ENCODE data around the gene TEC. TPM values are rescaled to one million over a fixed set of nuclear protein-coding genes. Genes with fewer than 3 reads are reported as not detected.

Gene TEC
- polyA plus RNA-seq, 1 donor (not counting 4 experiments of a cell fraction or from before 2014, with no cell fraction given): 0.39 TPM

DNA sequence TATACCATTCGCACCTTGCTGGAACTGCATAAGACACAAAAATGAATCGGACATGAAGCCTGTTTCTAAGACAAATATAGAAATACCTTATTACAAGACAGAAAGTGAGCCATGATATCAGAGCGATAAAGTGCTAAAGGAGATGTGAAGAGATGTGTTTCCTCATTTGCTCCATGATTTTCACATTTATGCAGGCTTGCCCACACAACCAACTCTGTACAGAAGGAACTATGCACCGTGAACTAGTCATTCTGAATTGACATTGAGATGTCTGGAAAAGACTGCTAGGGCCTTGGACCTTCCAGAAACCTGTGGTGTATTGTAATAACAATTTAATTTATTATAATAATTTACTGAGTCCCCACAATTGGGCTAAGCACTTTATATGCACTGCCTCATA lies 97.0 kb downstream of the TEC start:
- H3K9ac ChIP-seq (ENCODE audit: control insufficient read depth, extremely low read depth, insufficient read depth, low read length): no peak overlapping the region
- H2AFZ ChIP-seq (ENCODE audit: control insufficient read depth, low read length): no peak overlapping the region
- peaks cover 12% of the 10 kb centered on the region for H3K4me1 ChIP-seq (ENCODE audit: control insufficient read depth, extremely low read depth, insufficient read depth, low read length)
- no peak overlapping the region for H3K4me2 ChIP-seq (ENCODE audit: control insufficient read depth, extremely low read depth, insufficient read depth, low read depth, low read length)
- no peaks in the 10 kb centered on the region for H3K9me1 ChIP-seq (ENCODE audit: control insufficient read depth, extremely low read depth, insufficient read depth, low read length)
- peak; percentile 77 for FAIRE-seq
- H3K36me3 ChIP-seq (ENCODE audit: control insufficient read depth in 2 of 2, extremely low read depth in 1 of 2, insufficient read depth in 2 of 2, low read length in 2 of 2): no peaks in the 10 kb centered on the region
- TF ChIP-seq CTCF (optimal IDR thresholded peaks at IDR 0.05 in 1 of 3, IDR thresholded peaks at IDR 0.05 in 1 of 3, conservative IDR thresholded peaks at IDR 0.05 in 1 of 3; ENCODE audit: extremely low read depth in 1 of 3, insufficient read depth in 2 of 3, low read length in 3 of 3) (no peak), EZH2 (IDR thresholded peaks at IDR 0.05; ENCODE audit: low read length) (no peak)
- H3K79me2 ChIP-seq (ENCODE audit: control insufficient read depth, insufficient read depth, low read length): no peaks in the 10 kb centered on the region
- H3K4me3 ChIP-seq (ENCODE audit: control insufficient read depth in 2 of 3, extremely low read depth in 1 of 3, insufficient read depth in 2 of 3, low read depth in 1 of 3, low read length in 3 of 3): no peak overlapping the region
- DNase-seq (ENCODE audit: low read depth, low spot score): no peak
- H3K27me3 ChIP-seq (ENCODE audit: control insufficient read depth, extremely low read depth, insufficient read depth, low read length): no peaks in the 10 kb centered on the region
- H3K9me3 ChIP-seq (ENCODE audit: control insufficient read depth, low read depth, low read length): no peaks in the 10 kb centered on the region
- dilution Hi-C loops (cut with MboI; ENCODE audit: extremely low pct_ligation_motif_present, low sequenced_read_pairs): no loop called here
- no peak overlapping the region for H3K27ac ChIP-seq (ENCODE audit: control insufficient read depth, insufficient read depth, low read length)
- H4K20me1 ChIP-seq (ENCODE audit: control insufficient read depth, extremely low read depth, insufficient read depth, low read length): no peaks in the 10 kb centered on the region

DNA sequence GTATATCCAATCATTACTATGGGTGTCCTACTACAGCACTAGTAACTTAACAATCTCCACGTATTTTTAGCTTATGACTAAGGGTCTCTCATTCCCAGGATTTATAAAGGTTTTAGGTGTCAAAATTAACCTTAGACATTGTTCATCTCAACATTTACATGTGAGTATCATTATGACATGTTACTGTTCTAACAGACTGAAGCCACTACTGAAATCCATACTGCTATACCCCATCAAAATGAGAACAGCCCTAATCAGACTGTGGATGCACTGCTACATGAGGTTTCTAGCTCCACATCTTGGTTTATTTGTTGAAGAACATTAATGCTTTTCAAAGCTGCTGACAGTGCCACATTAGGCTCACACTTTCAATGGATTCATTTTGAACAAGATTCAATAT lies 100.0 kb downstream of the TEC start:
- dilution Hi-C loops (cut with MboI; ENCODE audit: extremely low pct_ligation_motif_present, low sequenced_read_pairs): no loop called here
- Histone ChIP-seq H3K4me1 (ENCODE audit: control insufficient read depth, extremely low read depth, insufficient read depth, low read length) (peaks cover 12% of the 10 kb centered on the region), H4K20me1 (ENCODE audit: control insufficient read depth, extremely low read depth, insufficient read depth, low read length) (no peaks in the 10 kb centered on the region), H3K9me1 (ENCODE audit: control insufficient read depth, extremely low read depth, insufficient read depth, low read length) (no peaks in the 10 kb centered on the region), H3K79me2 (ENCODE audit: control insufficient read depth, insufficient read depth, low read length) (no peaks in the 10 kb centered on the region), H3K9ac (ENCODE audit: control insufficient read depth, extremely low read depth, insufficient read depth, low read length) (no peak overlapping the region), H3K4me2 (ENCODE audit: control insufficient read depth, extremely low read depth, insufficient read depth, low read depth, low read length) (no peak overlapping the region), H3K36me3 (ENCODE audit: control insufficient read depth in 2 of 2, extremely low read depth in 1 of 2, insufficient read depth in 2 of 2, low read length in 2 of 2) (no peaks in the 10 kb centered on the region), H3K9me3 (ENCODE audit: control insufficient read depth, low read depth, low read length) (no peaks in the 10 kb centered on the region), H3K27me3 (ENCODE audit: control insufficient read depth, extremely low read depth, insufficient read depth, low read length) (no peaks in the 10 kb centered on the region), H3K4me3 (ENCODE audit: control insufficient read depth in 2 of 3, extremely low read depth in 1 of 3, insufficient read depth in 2 of 3, low read depth in 1 of 3, low read length in 3 of 3) (no peak overlapping the region), H3K27ac (ENCODE audit: control insufficient read depth, insufficient read depth, low read length) (no peak overlapping the region), H2AFZ (ENCODE audit: control insufficient read depth, low read length) (no peak overlapping the region)
- DNase-seq (ENCODE audit: low read depth, low spot score): no peak
- no peak for FAIRE-seq
- TF ChIP-seq EZH2 (IDR thresholded peaks at IDR 0.05; ENCODE audit: low read length) (no peak), CTCF (optimal IDR thresholded peaks at IDR 0.05 in 1 of 3, IDR thresholded peaks at IDR 0.05 in 1 of 3, conservative IDR thresholded peaks at IDR 0.05 in 1 of 3; ENCODE audit: extremely low read depth in 1 of 3, insufficient read depth in 2 of 3, low read length in 3 of 3) (no peak)

Measured in keratinocyte (primary cell).